NCI-H2029 (cell line): ENCODE measurements around the gene FOSL1.

ENCODE experiments used
- DNase-seq: peaks from one replicate; lab custom pipeline; 2025; lab: John Stamatoyannopoulos, UW

The FOSL1 gene

GRCh38 chr11:65919573-65920371 lies 19.6 kb upstream of the FOSL1 start:
- DNase-seq = no peak

- DNase-seq = peak; percentile 97
Observed at GRCh38 chr11:65919141-65919572, 19.0 kb upstream of the FOSL1 start, which contains the start of gene DRAP1. Gene DRAP1 (plus strand): TSS chr11:65919426. CDS start chr11:65919502, 76 bp downstream.

- peak; percentile 15 for DNase-seq
Observed at GRCh38 chr11:65918211-65919140, 18.3 kb upstream of the FOSL1 start, which contains the start of gene C11orf68. Gene C11orf68 (minus strand): TSS chr11:65919062. CDS start chr11:65919031, 31 bp downstream.

- DNase-seq = no peak
Observed at GRCh38 chr11:65917434-65918210, 17.4 kb upstream of the FOSL1 start.

GRCh38 chr11:65917077-65917433 lies 16.9 kb upstream of the FOSL1 start:
- no peak for DNase-seq

GRCh38 chr11:65916391-65916790 lies 16.2 kb upstream of the FOSL1 start:
- DNase-seq = no peak

- DNase-seq = no peak
Observed at GRCh38 chr11:65915821-65916251, 15.6 kb upstream of the FOSL1 start.

GRCh38 chr11:65915101-65915820 lies 15.1 kb upstream of the FOSL1 start:
- DNase-seq = no peak

- DNase-seq = no peak
Observed at GRCh38 chr11:65912845-65913244, 12.7 kb upstream of the FOSL1 start.

GRCh38 chr11:65911682-65912568 lies 11.7 kb upstream of the FOSL1 start:
- peak; percentile 40 for DNase-seq

GRCh38 chr11:65907878-65908277 lies 7.7 kb upstream of the FOSL1 start:
- DNase-seq = no peak

- no peak for DNase-seq
Observed at GRCh38 chr11:65906602-65907001, 6.4 kb upstream of the FOSL1 start.

- no peak for DNase-seq
Observed at GRCh38 chr11:65903715-65904114, 3.5 kb upstream of the FOSL1 start.

GRCh38 chr11:65903068-65903481 lies 2.9 kb upstream of the FOSL1 start:
- DNase-seq = no peak

GRCh38 chr11:65900899-65901180 lies 652 bp upstream of the FOSL1 start:
- DNase-seq = no peak

GRCh38 chr11:65899356-65900124 lies 648 bp downstream of the FOSL1 start:
- DNase-seq = no peak

GRCh38 chr11:65898656-65899355 lies 1.4 kb downstream of the FOSL1 start:
- DNase-seq = no peak

GRCh38 chr11:65897020-65897471 lies 3.1 kb downstream of the FOSL1 start:
- DNase-seq = no peak
